Measurements from ENCODE around the gene TIPIN. TPM values are rescaled to one million over a fixed set of nuclear protein-coding genes. Genes with fewer than 3 reads are reported as not detected.
"Not testable (repeated sequence)": the region's sequence is repeated elsewhere in the genome, so short reads cannot be mapped to it uniquely, and the experiment has no call there.

The TIPIN gene
- total and polyA plus RNA-seq, 3 donors from 2014 or later, result 20.7 to 36.8 (median 31.7) TPM

- Histone ChIP-seq H3K4me3 (no peak overlapping the region), H3K27me3 (no peaks in the 10 kb centered on the region), H3K27ac (no peak overlapping the region), H3K4me1 (peaks cover 7% of the 10 kb centered on the region), H3K36me3 (ENCODE audit: low read depth, missing control alignments) (no peaks in the 10 kb centered on the region), H3K9me3 (no peaks in the 10 kb centered on the region)
- no peak for DNase-seq
- 47 to 69% methylated on average over 3 of the region's 3 CpGs for WGBS, 2 donors
- intact Hi-C loops (cut with DNase I; ENCODE audit: low total_unique reads), result no loop called here
- TF ChIP-seq, protein P1, sequence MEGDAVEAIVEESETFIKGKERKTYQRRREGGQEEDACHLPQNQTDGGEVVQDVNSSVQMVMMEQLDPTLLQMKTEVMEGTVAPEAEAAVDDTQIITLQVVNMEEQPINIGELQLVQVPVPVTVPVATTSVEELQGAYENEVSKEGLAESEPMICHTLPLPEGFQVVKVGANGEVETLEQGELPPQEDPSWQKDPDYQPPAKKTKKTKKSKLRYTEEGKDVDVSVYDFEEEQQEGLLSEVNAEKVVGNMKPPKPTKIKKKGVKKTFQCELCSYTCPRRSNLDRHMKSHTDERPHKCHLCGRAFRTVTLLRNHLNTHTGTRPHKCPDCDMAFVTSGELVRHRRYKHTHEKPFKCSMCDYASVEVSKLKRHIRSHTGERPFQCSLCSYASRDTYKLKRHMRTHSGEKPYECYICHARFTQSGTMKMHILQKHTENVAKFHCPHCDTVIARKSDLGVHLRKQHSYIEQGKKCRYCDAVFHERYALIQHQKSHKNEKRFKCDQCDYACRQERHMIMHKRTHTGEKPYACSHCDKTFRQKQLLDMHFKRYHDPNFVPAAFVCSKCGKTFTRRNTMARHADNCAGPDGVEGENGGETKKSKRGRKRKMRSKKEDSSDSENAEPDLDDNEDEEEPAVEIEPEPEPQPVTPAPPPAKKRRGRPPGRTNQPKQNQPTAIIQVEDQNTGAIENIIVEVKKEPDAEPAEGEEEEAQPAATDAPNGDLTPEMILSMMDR (IDR thresholded peaks at IDR 0.05), result no peak
- no peak for TF ChIP-seq POLR2A (IDR thresholded peaks at IDR 0.05)
Measured at GRCh38 chr15:66400351-66400774, 43.9 kb upstream of the TIPIN start.

GRCh38 chr15:66399276-66399675 lies 42.8 kb upstream of the TIPIN start:
- WGBS, 2 donors, result 89 to 95% methylated on average over 8 of the region's 8 CpGs
- intact Hi-C loops (cut with DNase I; ENCODE audit: low total_unique reads), result no loop called here

GRCh38 chr15:66394915-66395314 lies 38.4 kb upstream of the TIPIN start:
- no peaks in the 10 kb centered on the region for H3K9me3 ChIP-seq
- intact Hi-C loops (cut with DNase I; ENCODE audit: low total_unique reads), result no loop called here
- TF ChIP-seq POLR2A (IDR thresholded peaks at IDR 0.05), result no peak
- TF ChIP-seq, protein P1 (IDR thresholded peaks at IDR 0.05), result no peak
- H3K27me3 ChIP-seq, result no peaks in the 10 kb centered on the region
- WGBS, 2 donors, result 98 to 100% methylated on average over 1 of the region's 1 CpG
- H3K36me3 ChIP-seq (ENCODE audit: low read depth, missing control alignments), result no peaks in the 10 kb centered on the region
- no peak overlapping the region for H3K27ac ChIP-seq
- H3K4me3 ChIP-seq, result no peak overlapping the region
- no peak for DNase-seq
- no peaks in the 10 kb centered on the region for H3K4me1 ChIP-seq

More at GRCh38 chr15:66399276-66399675, 42.8 kb upstream of the TIPIN start:
- TF ChIP-seq POLR2A (IDR thresholded peaks at IDR 0.05), result no peak
- TF ChIP-seq, protein P1 (IDR thresholded peaks at IDR 0.05), result no peak
- Histone ChIP-seq H3K36me3 (ENCODE audit: low read depth, missing control alignments) (no peaks in the 10 kb centered on the region), H3K4me1 (peaks cover 7% of the 10 kb centered on the region), H3K4me3 (no peak overlapping the region), H3K27me3 (no peaks in the 10 kb centered on the region), H3K9me3 (no peaks in the 10 kb centered on the region), H3K27ac (no peak overlapping the region)
- no peak for DNase-seq

DNA sequence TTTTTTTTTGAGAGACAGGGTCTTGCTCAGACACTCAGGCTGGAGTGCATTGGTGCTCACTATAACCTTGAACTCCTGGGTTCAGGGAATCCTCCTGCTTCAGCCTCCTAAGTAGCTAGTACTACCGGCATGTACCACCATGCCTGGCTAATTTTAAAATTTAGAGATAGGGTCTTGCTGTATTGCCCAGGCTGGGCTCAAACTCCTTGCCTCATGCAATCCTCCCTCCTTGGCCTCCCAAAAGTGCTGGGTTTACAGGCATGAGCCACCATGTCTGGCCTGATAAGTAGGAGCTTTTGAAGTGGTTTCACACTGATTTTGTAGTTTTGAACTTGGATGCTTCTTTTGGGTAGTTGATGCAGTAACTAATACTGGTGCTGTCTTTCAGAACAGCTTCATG lies 38.0 kb upstream of the TIPIN start:
- no peaks in the 10 kb centered on the region for H3K27me3 ChIP-seq
- no peaks in the 10 kb centered on the region for H3K4me1 ChIP-seq
- no peaks in the 10 kb centered on the region for H3K36me3 ChIP-seq (ENCODE audit: low read depth, missing control alignments)
- intact Hi-C loops (cut with DNase I; ENCODE audit: low total_unique reads), result no loop called here
- DNase-seq, result no peak
- no peak overlapping the region for H3K27ac ChIP-seq
- H3K4me3 ChIP-seq, result no peak overlapping the region
- 86 to 95% methylated on average over 1 of the region's 1 CpG for WGBS, 2 donors
- no peaks in the 10 kb centered on the region for H3K9me3 ChIP-seq
- TF ChIP-seq, protein P1 (IDR thresholded peaks at IDR 0.05), result no peak
- no peak for TF ChIP-seq POLR2A (IDR thresholded peaks at IDR 0.05)

GRCh38 chr15:66393037-66393436 lies 36.6 kb upstream of the TIPIN start:
- H3K9me3 ChIP-seq; DNase-seq; H3K4me1 ChIP-seq; H3K27me3 ChIP-seq; H3K27ac ChIP-seq; intact Hi-C loops (cut with DNase I; ENCODE audit: low total_unique reads); H3K4me3 ChIP-seq; H3K36me3 ChIP-seq (ENCODE audit: low read depth, missing control alignments): not testable (repeated sequence)
- 72 to 85% methylated on average over 1 of the region's 1 CpG for WGBS, 2 donors
